ENCODE measurements around the gene CENPO.

CENPO gene

GRCh38 chr2:24859968-24860600 is 66.9 kb downstream of the CENPO start:
- DNase-seq: no peak

- DNase-seq: no peak
These were observed 67.4 kb downstream of the CENPO start for GRCh38 chr2:24860631-24861030.

GRCh38 chr2:24861500-24861899 is 68.3 kb downstream of the CENPO start:
- DNase-seq: no peak

GRCh38 chr2:24863641-24864040 is 70.4 kb downstream of the CENPO start:
- DNase-seq: no peak

GRCh38 chr2:24866946-24867345 is 73.7 kb downstream of the CENPO start:
- DNase-seq: no peak

GRCh38 chr2:24870440-24870839 is 77.2 kb downstream of the CENPO start:
- no peak for DNase-seq

- DNase-seq: no peak
These were observed 77.9 kb downstream of the CENPO start for GRCh38 chr2:24870891-24871705.

- no peak for DNase-seq
These were observed 78.7 kb downstream of the CENPO start for GRCh38 chr2:24871852-24872333.
